H1 (cell line): ENCODE data around the gene PARD6A.

Source experiments
- CTCF ChIP-seq, 3 experiments: IDR thresholded peaks; 1 replicate in 2 of 3; 2 replicates in 1 of 3; pipeline versions ENCODE4 v1.5.1 to v1.6.1; 2011; ENCODE audit warnings: low read length in 3 of 3, mild to moderate bottlenecking in 3 of 3, inconsistent platforms in 2 of 3, low read depth in 1 of 3, moderate library complexity in 1 of 3; ENCODE audit not compliant: insufficient read depth in 1 of 3; ENCODE audit errors: control extremely low read depth in 1 of 3
- EP300 ChIP-seq, 2 experiments: IDR thresholded peaks; 1 replicate in 1 of 2; 2 replicates in 1 of 2; pipeline ENCODE4 v1.6.1; 2011 to 2012; ENCODE audit warnings: low read depth in 2 of 2, low read length in 2 of 2, mild to moderate bottlenecking in 2 of 2, borderline replicate concordance in 1 of 2, inconsistent platforms in 1 of 2, moderate library complexity in 1 of 2
- EZH2 ChIP-seq: fragments of 200-600 bp; sonication (generic); IDR thresholded peaks from 2 replicates; pipeline ENCODE4 v1.7.1; 2012; ENCODE audit warnings: low read depth, mild to moderate bottlenecking, moderate library complexity, low read length, inconsistent platforms; ENCODE audit not compliant: severe bottlenecking
- POLR2A ChIP-seq, 2 experiments: IDR thresholded peaks; 1 replicate in 1 of 2; 2 replicates in 1 of 2; pipeline ENCODE4 v1.6.1; 2011; ENCODE audit warnings: low read depth in 2 of 2, low read length in 2 of 2, mild to moderate bottlenecking in 2 of 2; ENCODE audit errors: control extremely low read depth in 1 of 2
- RAD21 ChIP-seq, 2 experiments: IDR thresholded peaks in 1 of 2; conservative IDR thresholded peaks in 1 of 2; 2 replicates each; pipeline ENCODE4 v1.6.1; 2011; ENCODE audit warnings: low read depth in 2 of 2, low read length in 2 of 2, improper control_type of control experiment in 1 of 2, inconsistent platforms in 1 of 2, mild to moderate bottlenecking in 1 of 2, moderate library complexity in 1 of 2

GRCh38 chr16:67676516-67676915 is 15.8 kb downstream of the PARD6A start:
- TF ChIP-seq POLR2A (IDR thresholded peaks at IDR 0.05; ENCODE audit: control extremely low read depth in 1 of 2, low read depth in 2 of 2, low read length in 2 of 2) (no peak), EP300 (IDR thresholded peaks at IDR 0.05; ENCODE audit: borderline replicate concordance in 1 of 2, low read depth in 2 of 2, low read length in 2 of 2) (no peak), CTCF (IDR thresholded peaks at IDR 0.05; ENCODE audit: control extremely low read depth in 1 of 3, insufficient read depth in 1 of 3, low read depth in 1 of 3, low read length in 3 of 3) (no peak), EZH2 (no peak), RAD21 (IDR thresholded peaks at IDR 0.05 in 1 of 2, conservative IDR thresholded peaks at IDR 0.05 in 1 of 2; ENCODE audit: low read depth in 2 of 2, low read length in 2 of 2) (no peak)
